Activated CD8-positive, alpha-beta memory T cell treated with anti-CD3 and anti-CD28 coated beads for 24 hours (primary cell): ENCODE measurements around the gene ANTXRL.
"Not testable (repeated sequence)": the region's sequence is repeated elsewhere in the genome, so short reads cannot be mapped to it uniquely, and the experiment has no call there.

Experiments used
- DNase-seq: peaks from one replicate; pipeline ENCODE4 v3.0.0-alpha.2; 2020

Gene ANTXRL

GRCh38 chr10:46255210-46255609, 31.6 kb upstream of the ANTXRL start:
- not testable (repeated sequence) for DNase-seq

DNA sequence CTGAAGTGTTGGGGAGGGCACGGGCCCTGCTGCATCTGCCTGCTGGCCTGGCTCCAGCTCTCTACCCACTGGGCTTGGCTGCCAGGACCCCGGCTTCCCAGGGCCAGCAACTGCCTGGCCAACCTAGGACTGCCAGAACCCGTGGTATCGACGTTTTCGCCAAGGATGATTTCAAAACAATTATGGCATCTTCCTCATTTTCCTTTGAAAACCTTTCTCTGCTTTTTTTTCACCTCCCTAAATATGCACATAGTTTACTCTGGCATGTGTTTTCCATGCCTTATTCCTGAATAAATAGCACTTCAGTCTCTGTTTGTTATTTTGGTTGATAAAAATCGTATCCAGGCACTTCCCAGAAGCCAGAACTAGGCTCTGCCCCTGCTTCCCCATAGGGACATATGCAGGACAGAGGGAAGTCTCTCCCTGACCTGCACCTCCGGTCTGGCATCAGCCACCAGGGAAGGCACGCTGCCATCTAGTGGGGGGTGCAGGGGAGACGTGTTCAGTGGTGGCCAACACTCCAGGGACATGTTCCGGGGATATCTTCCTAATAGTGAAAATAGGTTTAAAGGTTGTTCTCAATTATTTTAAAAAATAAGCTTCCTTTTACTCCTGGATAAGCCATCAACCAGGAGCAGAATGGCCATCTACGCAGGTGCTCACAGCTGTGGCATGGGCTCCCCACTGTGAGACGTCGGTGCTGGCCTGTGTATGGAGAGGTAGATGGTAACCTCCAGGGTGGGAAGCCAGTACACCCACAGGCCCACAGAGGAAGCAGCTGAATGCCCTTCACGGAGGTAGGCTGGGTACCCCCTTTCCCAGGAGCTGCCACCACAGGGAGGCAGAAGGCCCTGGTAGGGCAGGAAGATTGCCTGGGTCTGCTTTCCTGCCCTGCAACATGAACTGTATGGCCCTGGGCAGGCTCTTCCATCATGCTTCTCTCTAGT, 30.7 kb upstream of the ANTXRL start:
- peak; percentile 81 for DNase-seq

GRCh38 chr10:46257099-46257498, 29.7 kb upstream of the ANTXRL start:
- no peak for DNase-seq

GRCh38 chr10:46262906-46263560, 23.8 kb upstream of the ANTXRL start:
- DNase-seq, result not testable (repeated sequence)

DNA sequence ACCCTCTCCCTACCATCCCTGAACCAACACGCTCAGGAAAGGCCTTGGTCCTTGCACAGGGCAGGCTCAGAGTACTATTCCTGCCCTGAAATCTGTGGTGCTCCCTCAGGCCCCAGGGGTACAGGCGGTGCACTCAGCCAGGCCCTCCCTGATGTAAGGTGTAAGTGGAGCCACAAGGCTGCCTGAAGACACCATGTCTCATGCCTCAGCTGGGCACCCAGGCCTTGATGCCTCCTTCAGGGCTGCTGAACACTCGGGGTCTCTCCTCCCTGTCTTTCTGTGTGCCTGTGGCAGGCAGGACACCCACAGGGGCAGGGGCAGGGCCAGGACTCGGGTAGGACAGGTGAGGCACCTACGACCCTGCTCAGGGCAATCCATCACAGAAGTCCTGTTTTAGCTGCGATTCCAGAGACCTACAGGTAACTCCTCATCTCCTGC, 22.9 kb upstream of the ANTXRL start:
- peak; percentile 56 for DNase-seq

DNA sequence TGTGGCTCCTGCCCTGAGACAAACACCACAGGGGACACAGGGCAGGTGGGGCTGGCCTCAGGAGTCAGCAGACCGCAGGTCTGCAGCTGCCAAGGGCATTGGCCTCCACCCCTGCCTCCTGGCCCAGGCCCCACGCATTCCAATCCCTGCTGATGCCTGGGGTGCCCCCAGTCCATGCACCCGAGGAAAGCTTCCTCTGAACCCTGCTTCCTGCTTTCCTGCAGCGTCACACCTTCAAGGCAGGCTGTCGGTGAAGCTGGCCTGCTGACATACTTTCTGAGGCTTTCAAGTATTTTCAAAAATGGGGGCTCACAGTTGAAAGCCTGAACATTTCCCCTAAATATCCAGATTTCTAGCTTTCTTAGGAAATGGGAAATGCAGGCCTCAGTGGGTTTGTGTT, 22.5 kb upstream of the ANTXRL start:
- DNase-seq, result peak; percentile 62

DNA sequence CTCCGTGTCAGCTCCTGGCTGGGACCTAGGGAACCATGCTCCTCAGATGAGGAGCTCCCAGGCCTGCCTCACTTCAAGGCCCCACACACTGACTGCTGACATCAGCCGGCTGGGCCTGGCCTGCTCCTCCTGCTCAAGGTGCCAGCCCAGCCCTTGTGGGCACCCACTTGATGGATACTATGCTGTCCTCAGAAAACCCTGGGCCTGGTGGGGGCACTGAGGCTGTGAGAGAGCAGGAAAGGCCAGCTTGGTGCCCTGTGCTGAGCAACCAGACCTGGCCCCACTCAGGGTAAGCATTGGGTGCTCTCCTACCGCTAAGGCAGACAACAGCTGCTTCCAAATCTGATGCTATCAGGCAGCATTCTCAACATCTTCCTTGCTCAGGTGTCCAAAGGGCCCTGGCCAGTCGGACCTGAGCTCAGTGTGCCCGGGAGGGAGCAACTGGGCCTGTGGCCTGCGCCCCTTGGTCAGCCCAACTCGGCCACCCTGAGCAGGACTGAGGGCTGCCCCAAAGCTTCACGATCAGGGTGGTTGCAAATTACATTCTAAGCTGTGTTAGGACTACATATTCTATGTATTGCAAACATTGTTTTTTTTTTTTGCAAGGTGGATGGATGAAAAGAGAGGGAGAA, 21.9 kb upstream of the ANTXRL start:
- DNase-seq, result peak; percentile 58

DNA sequence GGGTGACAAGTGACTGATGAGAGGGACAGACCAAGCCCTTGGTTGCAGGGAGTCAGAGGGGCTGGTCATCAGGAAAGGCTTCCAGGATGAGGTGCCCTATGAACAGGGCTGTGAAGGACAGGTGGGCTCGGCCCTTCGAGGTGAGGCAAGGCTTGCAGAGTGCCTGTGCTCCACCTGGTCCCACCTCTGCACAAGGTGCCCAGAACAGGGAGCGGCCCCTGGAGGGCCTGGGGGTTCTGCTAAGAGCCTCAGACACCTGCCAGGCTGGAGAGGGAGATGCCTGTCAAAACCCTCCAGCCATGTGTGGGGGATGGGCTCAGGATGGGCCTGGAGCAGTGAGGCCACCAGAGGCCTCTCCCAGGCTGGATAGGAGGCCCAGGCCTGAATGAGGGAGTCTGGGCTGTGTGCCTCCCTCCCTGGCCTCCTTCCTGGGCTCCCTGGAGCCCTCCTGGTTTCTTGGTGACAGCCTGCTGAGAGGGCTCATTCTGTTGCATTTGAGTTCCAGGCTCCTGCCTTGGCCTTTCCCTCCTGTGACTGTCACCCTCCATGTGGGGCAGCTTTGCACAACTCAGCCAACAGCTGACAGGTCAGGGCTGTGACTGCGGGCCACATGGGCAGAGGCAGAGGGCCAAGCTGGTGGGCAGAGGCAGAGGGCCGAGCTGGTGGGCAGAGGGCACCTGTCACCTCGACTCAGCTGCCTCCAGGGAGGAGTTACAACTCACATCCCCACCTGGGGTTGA, 21.1 kb upstream of the ANTXRL start:
- peak; percentile 56 for DNase-seq

DNA sequence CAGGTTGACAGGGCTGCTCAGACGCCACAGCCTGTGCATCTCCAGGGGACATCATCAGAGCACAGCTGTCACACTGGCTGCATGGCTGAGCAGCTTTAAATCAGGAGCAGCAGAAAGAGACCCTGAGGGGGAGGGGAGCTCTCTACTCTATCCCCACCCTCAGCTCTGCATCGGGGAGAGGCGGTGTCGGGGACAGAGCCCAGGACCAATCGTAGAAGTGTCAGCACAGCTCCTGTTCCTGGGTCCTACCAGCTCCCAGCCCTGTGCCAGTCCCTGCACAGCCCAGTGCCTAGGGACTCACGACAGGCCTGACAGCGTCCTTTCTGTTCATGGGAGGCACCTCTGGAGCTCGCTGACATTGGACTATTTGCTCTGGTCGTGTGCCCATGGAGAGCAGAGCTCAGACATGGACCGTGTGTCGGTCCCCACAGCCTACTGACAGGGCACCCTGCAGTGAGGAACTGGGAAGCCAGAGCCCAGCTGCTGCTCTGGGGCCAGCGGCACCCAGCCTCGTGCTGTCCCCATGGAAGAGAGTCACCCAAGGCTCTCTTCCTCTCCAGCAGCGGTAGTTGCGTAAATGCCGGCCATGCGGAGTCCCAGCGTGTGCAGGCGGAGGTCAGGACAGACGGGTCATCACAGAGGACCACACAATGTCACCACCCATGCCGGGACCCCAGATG, 20.4 kb upstream of the ANTXRL start:
- peak; percentile 64 for DNase-seq

DNA sequence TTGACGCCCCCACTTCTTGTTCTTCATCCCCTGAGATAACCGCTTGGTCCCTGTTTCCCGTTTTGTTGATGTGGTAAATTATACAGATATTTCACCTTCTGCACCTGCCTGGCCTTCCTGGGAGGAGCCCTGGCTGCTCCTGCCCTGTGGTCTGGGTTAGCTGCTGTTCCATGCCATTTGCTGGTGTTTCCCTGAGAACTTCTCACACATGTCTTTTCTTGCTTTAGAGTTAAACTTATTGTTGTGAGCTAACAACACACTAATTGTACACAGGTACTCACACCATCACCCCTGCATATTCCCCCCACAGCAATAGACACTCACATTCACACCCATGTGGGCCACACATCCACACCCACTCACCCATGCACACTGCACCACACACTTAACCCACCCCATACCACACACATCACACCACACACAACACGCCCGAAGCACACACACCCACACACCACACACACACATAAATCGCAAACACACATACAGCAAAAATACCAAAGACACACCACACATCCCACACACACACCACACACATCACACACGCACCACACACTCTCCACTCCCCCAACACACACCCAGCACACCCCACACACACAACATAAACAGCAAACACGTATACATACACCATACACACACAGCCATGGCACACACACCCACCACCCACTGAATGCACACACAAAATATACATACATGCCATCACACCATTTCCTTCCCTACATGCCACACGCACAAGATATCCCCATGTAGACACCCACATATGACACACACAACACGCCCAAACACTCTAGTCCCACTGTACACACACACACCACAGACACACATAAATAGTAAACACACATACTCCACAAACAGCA, 19.4 kb upstream of the ANTXRL start:
- DNase-seq, result peak; percentile 56

GRCh38 chr10:46268076-46268881, 18.5 kb upstream of the ANTXRL start:
- peak; percentile 77 for DNase-seq

GRCh38 chr10:46269554-46270053, 17.2 kb upstream of the ANTXRL start:
- peak; percentile 70 for DNase-seq

DNA sequence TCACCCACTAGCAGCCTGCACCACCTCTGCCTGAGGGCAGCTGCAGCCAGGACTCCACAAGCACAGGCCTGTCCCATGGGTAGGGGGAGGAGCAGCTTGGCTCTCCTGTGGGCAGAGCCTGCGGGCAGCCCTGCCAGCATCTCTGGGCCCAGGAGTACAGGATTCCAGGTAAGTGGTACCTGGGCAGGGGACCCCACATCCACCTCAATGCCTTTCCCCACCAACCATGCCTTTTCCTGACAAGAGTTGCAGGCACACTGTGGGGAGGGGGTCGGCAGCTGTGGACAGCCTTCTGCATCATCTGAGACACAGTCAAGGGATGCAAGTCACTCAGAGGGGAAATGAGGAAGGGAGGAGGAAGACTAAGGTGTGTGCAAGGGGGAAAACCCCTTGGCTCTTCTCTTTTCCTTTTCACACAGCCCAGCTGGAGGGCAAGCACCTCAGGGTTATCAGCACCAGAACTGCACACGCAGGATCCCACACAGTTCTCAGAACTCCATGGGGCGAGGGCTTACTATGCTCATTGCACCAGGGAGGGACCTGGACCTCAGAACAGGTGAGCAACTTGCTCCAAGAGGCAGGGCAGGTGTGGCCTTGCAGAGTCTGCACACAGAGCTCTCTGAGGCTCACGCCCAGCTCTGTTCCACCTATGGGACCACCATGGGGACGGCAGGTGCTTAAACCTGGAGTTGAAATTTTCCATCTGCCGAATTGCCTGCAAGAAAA, 16.5 kb upstream of the ANTXRL start:
- peak; percentile 57 for DNase-seq

DNA sequence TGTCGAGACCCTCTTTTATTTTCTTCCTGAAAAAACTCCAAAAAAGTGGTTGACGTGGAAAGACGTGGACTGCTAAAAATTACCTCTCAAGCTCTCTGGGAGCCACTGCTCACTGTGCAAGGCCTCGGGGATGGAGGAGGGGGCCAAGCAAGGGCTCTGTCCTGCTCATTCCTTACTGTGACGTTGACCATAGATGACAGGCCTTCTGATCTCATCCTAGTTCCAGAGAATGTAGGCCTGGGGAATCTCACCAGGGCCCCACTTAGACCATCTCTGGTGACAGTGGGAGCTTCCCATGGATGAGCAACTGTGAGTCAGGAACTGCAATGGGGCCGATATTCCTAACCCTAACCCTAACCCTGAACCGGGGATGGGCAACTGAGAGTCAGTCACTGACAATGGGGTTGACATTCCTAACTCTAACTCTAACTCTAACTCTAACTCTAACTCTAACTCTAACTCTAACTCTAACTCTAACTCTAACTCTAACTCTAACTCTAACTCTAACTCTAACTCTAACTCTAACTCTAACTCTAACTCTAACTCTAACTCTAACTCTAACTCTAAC, 15.8 kb upstream of the ANTXRL start:
- DNase-seq, result not testable (repeated sequence)

- peak; percentile 62 for DNase-seq
Observed at GRCh38 chr10:46271795-46272499, 14.8 kb upstream of the ANTXRL start.

DNA sequence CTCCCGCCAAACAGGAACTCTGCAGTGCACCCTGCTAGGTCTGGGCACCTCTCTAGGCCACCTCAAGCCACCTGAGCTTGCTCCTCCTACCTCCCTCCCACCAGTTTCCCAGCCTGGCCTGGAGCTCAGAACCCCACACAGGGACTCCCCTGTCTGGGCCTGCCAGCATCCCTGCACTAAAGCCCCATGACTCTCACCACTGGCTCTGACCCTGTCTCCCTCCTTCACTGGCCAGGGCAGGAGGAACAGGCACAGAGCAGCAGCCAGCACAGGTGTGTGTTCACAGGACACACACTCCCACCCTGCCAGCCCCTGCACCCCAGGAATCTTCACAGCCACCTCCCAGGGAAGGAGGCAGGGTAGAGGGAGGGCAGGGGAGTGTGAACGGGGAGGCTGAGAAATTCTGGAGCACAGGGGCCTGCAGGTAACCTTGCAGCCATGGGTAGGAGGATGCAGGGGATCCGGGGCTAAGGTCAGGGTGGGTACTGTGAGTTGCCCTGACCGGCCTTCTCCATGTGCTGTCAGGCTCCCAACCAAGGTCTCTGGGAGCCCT, 13.9 kb upstream of the ANTXRL start:
- peak; percentile 56 for DNase-seq

GRCh38 chr10:46273506-46274477, 13.0 kb upstream of the ANTXRL start:
- no peak for DNase-seq
